ENCODE results near the gene ABCC4.
A peak's percentile ranks its signal among the peaks of the same experiment; 100 is the strongest.

Gene ABCC4

GRCh38 chr13:95224064-95224463 lies 77.2 kb downstream of the ABCC4 start:
- H3K9me3 Mint-ChIP-seq = no peaks in the 10 kb centered on the region
- DNase-seq = no peak
- H3K27ac Mint-ChIP-seq = no peak overlapping the region
- no peak for ATAC-seq (replicated peaks)
- H3K36me3 Mint-ChIP-seq = peaks cover 5 to 23% of the 10 kb centered on the region in 2 donors
- H3K27me3 Mint-ChIP-seq = no peaks in the 10 kb centered on the region
- H3K4me1 Mint-ChIP-seq = peaks cover 19% of the 10 kb centered on the region in 2 donors
- H3K4me3 Mint-ChIP-seq = no peak overlapping the region

- DNase-seq (no peak), ATAC-seq (replicated peaks) (peak in 1 of 2 donors; percentile 26)
- H3K4me3 Mint-ChIP-seq = no peak overlapping the region
- no peaks in the 10 kb centered on the region for H3K9me3 Mint-ChIP-seq
- peaks cover 6 to 28% of the 10 kb centered on the region in 2 donors for H3K36me3 Mint-ChIP-seq
- H3K4me1 Mint-ChIP-seq = peaks cover 11 to 16% of the 10 kb centered on the region in 2 donors
- H3K27ac Mint-ChIP-seq = no peak overlapping the region
- no peaks in the 10 kb centered on the region for H3K27me3 Mint-ChIP-seq
These were observed 78.6 kb downstream of the ABCC4 start for GRCh38 chr13:95222733-95223018.

GRCh38 chr13:95221971-95222732 lies 79.1 kb downstream of the ABCC4 start:
- no peak for ATAC-seq (replicated peaks)
- Mint-ChIP-seq H3K9me3 (no peaks in the 10 kb centered on the region), H3K4me1 (peaks cover 8 to 15% of the 10 kb centered on the region in 2 donors), H3K36me3 (peaks cover 6 to 28% of the 10 kb centered on the region in 2 donors), H3K27me3 (no peaks in the 10 kb centered on the region), H3K27ac (no peak overlapping the region), H3K4me3 (no peak overlapping the region)
- DNase-seq = no peak

- DNase-seq = no peak
- peaks cover 6 to 28% of the 10 kb centered on the region in 2 donors for H3K36me3 Mint-ChIP-seq
- no peaks in the 10 kb centered on the region for H3K27me3 Mint-ChIP-seq
- ATAC-seq (replicated peaks) = no peak
- peak overlapping the region; percentile 63 for H3K27ac Mint-ChIP-seq
- H3K4me3 Mint-ChIP-seq = no peak overlapping the region
- no peaks in the 10 kb centered on the region for H3K9me3 Mint-ChIP-seq
- peaks cover 0 to 9% of the 10 kb centered on the region in 2 donors for H3K4me1 Mint-ChIP-seq
These were observed 80.6 kb downstream of the ABCC4 start for GRCh38 chr13:95220611-95221010.

- peaks cover 4 to 21% of the 10 kb centered on the region in 2 donors for H3K36me3 Mint-ChIP-seq
- H3K27ac Mint-ChIP-seq = no peak overlapping the region
- H3K27me3 Mint-ChIP-seq = no peaks in the 10 kb centered on the region
- DNase-seq (no peak), ATAC-seq (replicated peaks) (no peak)
- no peaks in the 10 kb centered on the region for H3K9me3 Mint-ChIP-seq
- no peak overlapping the region for H3K4me3 Mint-ChIP-seq
- peaks cover 0 to 9% of the 10 kb centered on the region in 2 donors for H3K4me1 Mint-ChIP-seq
These were observed 83.1 kb downstream of the ABCC4 start for GRCh38 chr13:95217920-95218830.

GRCh38 chr13:95216182-95216581 lies 85.1 kb downstream of the ABCC4 start:
- Mint-ChIP-seq H3K27ac (no peak overlapping the region), H3K4me1 (no peaks in the 10 kb centered on the region), H3K27me3 (no peaks in the 10 kb centered on the region), H3K4me3 (no peak overlapping the region), H3K9me3 (no peaks in the 10 kb centered on the region), H3K36me3 (peaks cover 13 to 37% of the 10 kb centered on the region in 2 donors)
- ATAC-seq (replicated peaks) (no peak), DNase-seq (no peak)

GRCh38 chr13:95212983-95213850 lies 88.0 kb downstream of the ABCC4 start:
- Mint-ChIP-seq H3K27me3 (no peaks in the 10 kb centered on the region), H3K4me1 (peaks cover 0 to 2% of the 10 kb centered on the region in 2 donors), H3K27ac (no peak overlapping the region), H3K4me3 (no peak overlapping the region), H3K9me3 (no peaks in the 10 kb centered on the region), H3K36me3 (peaks cover 13 to 23% of the 10 kb centered on the region in 2 donors)
- ATAC-seq (replicated peaks) = no peak
- DNase-seq = no peak

GRCh38 chr13:95209109-95209508 lies 92.1 kb downstream of the ABCC4 start:
- Mint-ChIP-seq H3K4me1 (peaks cover 5 to 12% of the 10 kb centered on the region in 2 donors), H3K9me3 (no peaks in the 10 kb centered on the region), H3K27ac (no peak overlapping the region), H3K36me3 (peaks cover 25 to 52% of the 10 kb centered on the region in 2 donors), H3K4me3 (no peak overlapping the region), H3K27me3 (no peaks in the 10 kb centered on the region)
- ATAC-seq (replicated peaks) (no peak), DNase-seq (no peak)

- Mint-ChIP-seq H3K27me3 (no peaks in the 10 kb centered on the region), H3K4me3 (peak overlapping the region; percentile 19 to 56), H3K9me3 (no peaks in the 10 kb centered on the region), H3K36me3 (peaks cover 25 to 48% of the 10 kb centered on the region in 2 donors), H3K27ac (peak overlapping the region; percentile 70), H3K4me1 (peaks cover 5 to 14% of the 10 kb centered on the region in 2 donors)
- peak in 1 of 2 donors; percentile 64 for ATAC-seq (replicated peaks)
- no peak for DNase-seq
These were observed 93.4 kb downstream of the ABCC4 start for GRCh38 chr13:95207769-95208366.

GRCh38 chr13:95206116-95206515 lies 95.1 kb downstream of the ABCC4 start:
- peaks cover 21 to 44% of the 10 kb centered on the region in 2 donors for H3K36me3 Mint-ChIP-seq
- H3K27ac Mint-ChIP-seq = no peak overlapping the region
- ATAC-seq (replicated peaks) = no peak
- H3K9me3 Mint-ChIP-seq = no peaks in the 10 kb centered on the region
- DNase-seq = no peak
- H3K4me1 Mint-ChIP-seq = peaks cover 5 to 14% of the 10 kb centered on the region in 2 donors
- H3K27me3 Mint-ChIP-seq = no peaks in the 10 kb centered on the region
- no peak overlapping the region for H3K4me3 Mint-ChIP-seq

GRCh38 chr13:95204231-95204765 lies 97.0 kb downstream of the ABCC4 start:
- ATAC-seq (replicated peaks) = no peak
- DNase-seq = no peak
- Mint-ChIP-seq H3K9me3 (no peaks in the 10 kb centered on the region), H3K27me3 (no peaks in the 10 kb centered on the region), H3K4me3 (no peak overlapping the region), H3K27ac (no peak overlapping the region), H3K36me3 (peaks cover 29 to 57% of the 10 kb centered on the region in 2 donors), H3K4me1 (peaks cover 5 to 14% of the 10 kb centered on the region in 2 donors)

GRCh38 chr13:95201814-95202651 lies 99.2 kb downstream of the ABCC4 start:
- Mint-ChIP-seq H3K9me3 (peaks cover 4% of the 10 kb centered on the region in 2 donors), H3K4me1 (peaks cover 0 to 7% of the 10 kb centered on the region in 2 donors), H3K4me3 (no peak overlapping the region), H3K27me3 (no peaks in the 10 kb centered on the region), H3K36me3 (peaks cover 35 to 55% of the 10 kb centered on the region in 2 donors), H3K27ac (no peak overlapping the region)
- DNase-seq = no peak
- no peak for ATAC-seq (replicated peaks)

Measured in stimulated activated naive B cell treated with anti-CD40 and anti-IgM and Interleukin-4, amounts not matched to agents 10 μg/mL and 1 μg/mL and 100 μg/mL, for 72 hours (primary cell).